ENCODE measurements around the gene DLGAP5.

Gene DLGAP5

DNA sequence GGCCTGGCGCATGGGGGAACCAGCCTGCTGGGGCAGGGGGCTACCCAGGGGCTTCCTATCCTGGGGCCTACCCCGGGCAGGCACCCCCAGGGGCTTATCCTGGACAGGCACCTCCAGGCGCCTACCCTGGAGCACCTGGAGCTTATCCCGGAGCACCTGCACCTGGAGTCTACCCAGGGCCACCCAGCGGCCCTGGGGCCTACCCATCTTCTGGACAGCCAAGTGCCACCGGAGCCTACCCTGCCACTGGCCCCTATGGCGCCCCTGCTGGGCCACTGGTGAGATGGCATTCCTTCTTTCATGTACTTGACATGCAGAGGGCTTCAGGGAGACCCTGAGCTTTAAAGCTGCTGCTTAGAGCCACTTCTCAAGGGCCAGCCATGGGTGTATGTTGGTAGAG lies 53.3 kb downstream of the DLGAP5 start:
- no peak for DNase-seq (ENCODE audit: low spot score)
- TF ChIP-seq, protein P1, sequence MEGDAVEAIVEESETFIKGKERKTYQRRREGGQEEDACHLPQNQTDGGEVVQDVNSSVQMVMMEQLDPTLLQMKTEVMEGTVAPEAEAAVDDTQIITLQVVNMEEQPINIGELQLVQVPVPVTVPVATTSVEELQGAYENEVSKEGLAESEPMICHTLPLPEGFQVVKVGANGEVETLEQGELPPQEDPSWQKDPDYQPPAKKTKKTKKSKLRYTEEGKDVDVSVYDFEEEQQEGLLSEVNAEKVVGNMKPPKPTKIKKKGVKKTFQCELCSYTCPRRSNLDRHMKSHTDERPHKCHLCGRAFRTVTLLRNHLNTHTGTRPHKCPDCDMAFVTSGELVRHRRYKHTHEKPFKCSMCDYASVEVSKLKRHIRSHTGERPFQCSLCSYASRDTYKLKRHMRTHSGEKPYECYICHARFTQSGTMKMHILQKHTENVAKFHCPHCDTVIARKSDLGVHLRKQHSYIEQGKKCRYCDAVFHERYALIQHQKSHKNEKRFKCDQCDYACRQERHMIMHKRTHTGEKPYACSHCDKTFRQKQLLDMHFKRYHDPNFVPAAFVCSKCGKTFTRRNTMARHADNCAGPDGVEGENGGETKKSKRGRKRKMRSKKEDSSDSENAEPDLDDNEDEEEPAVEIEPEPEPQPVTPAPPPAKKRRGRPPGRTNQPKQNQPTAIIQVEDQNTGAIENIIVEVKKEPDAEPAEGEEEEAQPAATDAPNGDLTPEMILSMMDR (IDR thresholded peaks at IDR 0.05; ENCODE audit: extremely low read depth, missing control alignments), result no peak

DNA sequence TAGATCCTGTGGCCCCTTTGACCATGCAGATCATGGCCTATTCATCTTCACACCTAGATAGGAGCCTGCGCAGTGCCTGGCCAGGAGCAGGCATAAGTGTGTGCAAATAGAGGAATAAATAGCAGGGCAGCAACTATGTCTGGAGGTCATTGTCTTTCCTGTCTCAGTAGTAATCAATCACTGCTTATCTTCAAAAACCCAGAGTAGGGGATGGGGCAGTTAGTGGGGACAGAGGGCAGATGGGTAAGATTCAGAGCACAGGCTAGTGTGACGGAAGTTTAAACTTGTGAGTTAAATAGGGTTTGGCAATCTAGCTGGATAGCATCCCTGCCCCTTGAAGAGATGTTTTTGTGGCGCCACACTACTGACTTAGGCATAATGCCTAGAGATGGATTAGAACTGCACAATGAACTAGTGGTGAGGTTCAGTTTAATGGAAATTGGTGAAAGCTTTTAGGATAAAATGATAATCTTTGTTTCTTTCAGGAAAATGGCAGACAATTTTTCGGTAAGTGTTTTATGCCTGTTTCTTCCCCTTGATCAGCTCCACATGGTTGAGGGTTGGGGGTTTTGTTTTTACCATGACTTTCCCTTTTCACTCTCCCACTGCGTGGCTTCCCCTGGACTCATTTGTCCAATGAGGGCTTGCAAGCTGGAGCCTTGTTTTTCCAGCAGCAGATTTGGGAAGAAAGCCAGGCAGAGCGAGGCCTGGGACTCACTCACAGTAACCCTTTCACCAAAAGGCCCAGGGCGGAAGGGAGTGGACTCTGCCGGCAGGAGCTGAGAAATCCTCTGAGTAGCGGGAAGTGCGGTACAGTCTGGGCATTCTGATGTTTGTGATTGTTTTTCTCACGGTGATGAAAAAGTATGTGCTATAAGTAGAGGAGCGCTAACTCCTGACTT lies 54.2 kb downstream of the DLGAP5 start:
- TF ChIP-seq, protein P1 (IDR thresholded peaks at IDR 0.05; ENCODE audit: extremely low read depth, missing control alignments), result no peak
- no peak for DNase-seq (ENCODE audit: low spot score)

DNA sequence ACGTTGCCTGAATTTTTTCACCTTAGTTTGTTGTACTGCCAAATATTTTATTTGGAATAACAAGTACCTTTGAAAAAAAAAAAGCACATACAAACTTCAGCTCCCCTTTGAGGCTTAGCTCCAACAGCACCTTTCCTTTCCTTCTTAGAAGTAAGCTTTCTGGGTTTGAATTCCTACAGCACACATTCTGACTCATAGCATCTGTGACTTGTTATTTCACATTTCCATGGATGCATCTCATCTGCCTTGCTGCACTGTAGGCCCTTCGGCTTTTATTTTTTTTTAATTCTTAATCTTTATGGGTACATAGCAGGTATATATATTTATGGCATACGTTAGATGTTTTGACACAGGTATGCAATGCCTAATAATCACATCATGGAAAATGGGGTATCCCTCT lies 55.1 kb downstream of the DLGAP5 start:
- TF ChIP-seq, protein P1 (IDR thresholded peaks at IDR 0.05; ENCODE audit: extremely low read depth, missing control alignments), result no peak
- no peak for DNase-seq (ENCODE audit: low spot score)

DNA sequence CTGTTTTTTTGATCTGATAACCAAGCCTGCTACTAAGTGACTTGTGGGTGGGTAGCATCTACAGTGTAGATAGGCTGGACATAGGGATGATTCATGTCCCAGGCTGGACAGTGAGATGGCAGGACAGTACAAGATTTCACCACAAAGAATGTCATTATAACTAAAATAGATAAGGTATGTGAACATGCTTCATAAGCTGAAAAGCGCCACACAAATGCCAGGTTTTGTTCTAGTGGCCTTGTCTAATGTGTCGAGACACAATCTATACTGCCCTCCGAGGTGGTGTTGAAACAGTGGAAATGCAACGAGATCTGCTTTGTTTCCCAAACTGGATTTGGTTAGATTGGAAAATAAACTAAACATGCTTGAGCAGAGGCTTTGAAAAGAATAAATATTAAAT lies 58.0 kb downstream of the DLGAP5 start:
- no peak for DNase-seq (ENCODE audit: low spot score)
- TF ChIP-seq, protein P1 (IDR thresholded peaks at IDR 0.05; ENCODE audit: extremely low read depth, missing control alignments), result no peak

DNA sequence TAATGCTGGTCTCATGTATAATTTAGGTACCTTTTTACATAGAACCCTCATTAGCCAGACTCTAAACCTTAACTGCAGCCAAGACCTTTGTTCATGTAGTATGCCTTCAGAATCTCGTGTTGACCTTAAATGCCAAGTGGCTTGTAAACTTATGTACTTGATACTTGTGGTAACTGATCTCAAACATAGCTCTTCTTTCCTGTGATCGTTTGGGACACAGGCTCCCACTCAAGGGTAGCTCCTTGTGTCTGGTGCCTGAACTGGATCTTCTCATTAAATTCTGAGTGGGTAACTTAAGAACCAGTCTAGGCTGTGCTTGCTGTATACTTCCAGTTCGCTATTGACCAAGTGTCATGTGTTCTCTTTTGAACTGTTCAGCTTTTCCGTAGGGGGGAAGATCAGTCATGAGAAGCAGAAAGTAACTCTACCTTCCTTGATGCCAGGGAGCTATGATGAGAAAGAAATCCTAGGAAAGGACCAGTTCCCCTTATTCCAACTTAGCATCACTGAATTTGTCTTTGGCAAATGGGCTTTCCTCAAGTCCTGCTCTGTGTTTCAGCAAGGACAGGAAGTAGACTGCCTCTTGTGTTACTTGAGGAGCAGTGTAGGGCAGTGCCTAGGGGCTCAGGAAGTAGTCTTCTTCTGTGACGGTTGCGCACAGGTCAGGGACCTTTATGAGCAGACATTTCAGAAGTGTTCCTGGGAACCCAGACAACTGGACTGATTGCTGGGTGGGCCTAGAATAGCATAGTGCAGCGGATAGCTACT lies 59.8 kb downstream of the DLGAP5 start:
- TF ChIP-seq, protein P1 (IDR thresholded peaks at IDR 0.05; ENCODE audit: extremely low read depth, missing control alignments), result no peak
- DNase-seq (ENCODE audit: low spot score), result no peak

DNA sequence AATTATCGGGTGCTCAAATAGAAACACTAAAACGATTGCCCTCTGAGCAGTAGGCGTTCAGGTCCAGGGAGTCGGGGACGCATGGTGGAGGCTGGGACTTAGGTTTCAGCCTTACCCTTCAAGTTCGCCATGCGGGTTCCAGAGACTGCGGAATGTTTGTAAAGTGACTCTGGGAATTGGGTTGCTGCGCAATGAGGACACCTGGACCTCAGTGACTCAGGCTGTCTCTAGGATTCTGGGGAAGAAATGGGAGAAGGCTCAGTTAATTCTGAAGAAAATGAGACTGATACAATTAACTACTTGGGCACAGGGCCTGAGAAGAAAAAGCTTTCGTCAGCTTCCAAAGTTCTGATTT lies 61.2 kb downstream of the DLGAP5 start:
- TF ChIP-seq, protein P1 (IDR thresholded peaks at IDR 0.05; ENCODE audit: extremely low read depth, missing control alignments), result no peak
- no peak for DNase-seq (ENCODE audit: low spot score)

Measured in GM20000 (cell line).